K562 (cell line): ENCODE results near the gene MAZ. TPM values are rescaled to one million over a fixed set of nuclear protein-coding genes. Genes with fewer than 3 reads are reported as not detected.

Experiments
- ARNT ChIP-seq, 2 experiments: fragments of 450-650 bp; IDR thresholded peaks; 2 replicates each; pipeline ENCODE4 v1.6.1; 2016; ENCODE audit warnings: mild to moderate bottlenecking in 1 of 2
- BCOR ChIP-seq: fragments of 450-650 bp; IDR thresholded peaks from 2 replicates; pipeline ENCODE4 v1.6.1; 2016
- FOXM1 ChIP-seq, 2 experiments: fragments of 450-650 bp in 1 of 2; sonication (generic) in 1 of 2; formaldehyde crosslinking in 1 of 2; IDR thresholded peaks; 2 replicates each; pipeline versions ENCODE4 v1.6.1 to v1.9.0; 2017 to 2022; ENCODE audit warnings: low read depth in 2 of 2, mild to moderate bottlenecking in 2 of 2, missing genetic modification reagents in 1 of 2, moderate library complexity in 1 of 2
- ILF3 ChIP-seq: fragments of 450-650 bp; IDR thresholded peaks from 2 replicates; pipeline ENCODE4 v1.6.1; 2018; ENCODE audit warnings: antibody characterized with exemption, mild to moderate bottlenecking, moderate library complexity, borderline replicate concordance
- JUND ChIP-seq, 2 experiments: IDR thresholded peaks; 2 replicates in 1 of 2; 3 replicates in 1 of 2; pipeline ENCODE4 v1.6.1; 2011; ENCODE audit warnings: borderline replicate concordance in 2 of 2, low read depth in 2 of 2, low read length in 2 of 2, improper control_type of control experiment in 1 of 2, missing biosample characterization in 1 of 2, missing genetic modification characterization in 1 of 2, missing genetic modification reagents in 1 of 2
- KLF16 ChIP-seq: IDR thresholded peaks from 2 replicates; pipeline ENCODE4 v1.6.1; 2016; ENCODE audit warnings: antibody characterized with exemption
- POLR2AphosphoS5 ChIP-seq: IDR thresholded peaks from 2 replicates; pipeline ENCODE4 v1.6.1; 2011; ENCODE audit warnings: mild to moderate bottlenecking, low read depth, low read length, moderate library complexity; ENCODE audit not compliant: control insufficient read depth, insufficient read depth
- RBBP5 ChIP-seq: fragments of 200-600 bp; sonication (generic); IDR thresholded peaks from 2 replicates; pipeline ENCODE4 v1.6.1; 2012; ENCODE audit warnings: borderline replicate concordance, mild to moderate bottlenecking, low read length, control low read depth, inconsistent platforms; ENCODE audit not compliant: insufficient read depth, poor library complexity, severe bottlenecking
- SAP30 ChIP-seq: fragments of 200-600 bp; sonication (generic); IDR thresholded peaks from 2 replicates; pipeline ENCODE4 v1.6.1; 2012; ENCODE audit warnings: borderline replicate concordance, low read depth, mild to moderate bottlenecking, moderate library complexity, low read length, control low read depth, inconsistent platforms; ENCODE audit not compliant: insufficient read depth, poor library complexity, severe bottlenecking
- SUPT5H ChIP-seq: fragments of 450-650 bp; IDR thresholded peaks from 2 replicates; pipeline ENCODE4 v1.6.1; 2016
- ZNF766 ChIP-seq: fragments of 200-800 bp; sonication (Bioruptor generic); conservative IDR thresholded peaks from 2 replicates; pipeline ENCODE4 v1.6.1; 2016; ENCODE audit warnings: missing genetic modification characterization, missing compliant biosample characterization
- polyA plus RNA-seq, 8 experiments: library from polyadenylated mRNA; depleted of rRNA in 4 of 8; stranded (reverse) in 5 of 8; unstranded in 3 of 8; fragments of >200 nt; fragmentation: Nextera tagmentation in 2 of 8; fragmentation: Illumina TruSeq in 1 of 8; extraction: Ambion mirVana in 2 of 8; extraction: Trizol in 1 of 8; gene quantifications; 2 replicates each; pipeline versions ENCODE4 v1.2.1 to v1.2.3, GENCODE V29; 2011 to 2014; ENCODE audit warnings: inconsistent platforms in 1 of 8, missing spikeins in 1 of 8
- total RNA-seq, 7 experiments: library from RNA; depleted of rRNA in 6 of 7; stranded (reverse); fragments of >200 nt in 6 of 7; fragmentation: Illumina TruSeq in 2 of 7; extraction: Trizol in 2 of 7; gene quantifications; 2 replicates each; pipeline versions ENCODE4 v1.2.1 to v1.2.3, GENCODE V29; 2011 to 2021; ENCODE audit warnings: low replicate concordance in 1 of 7
- TF ChIP-seq, protein P1 (sequence below): sonication (generic); formaldehyde crosslinking; IDR thresholded peaks from 2 replicates; pipeline ENCODE4 v1.8.0; 2022; ENCODE audit warnings: mild to moderate bottlenecking, missing genetic modification reagents
- TF ChIP-seq, protein P2 (sequence below), 2 experiments: fragments of 150-350 bp in 1 of 2; IDR thresholded peaks; 2 replicates each; pipeline ENCODE4 v1.6.1; 2012 to 2016; ENCODE audit warnings: low read depth in 2 of 2, low read length in 2 of 2, mild to moderate bottlenecking in 1 of 2, moderate library complexity in 1 of 2

The MAZ gene
- total and polyA plus RNA-seq, 9 of the 15 experiments (the other 6 are each of a cell fraction or from before 2014, with no cell fraction given) = 45.4 to 532 (median 250) TPM

DNA sequence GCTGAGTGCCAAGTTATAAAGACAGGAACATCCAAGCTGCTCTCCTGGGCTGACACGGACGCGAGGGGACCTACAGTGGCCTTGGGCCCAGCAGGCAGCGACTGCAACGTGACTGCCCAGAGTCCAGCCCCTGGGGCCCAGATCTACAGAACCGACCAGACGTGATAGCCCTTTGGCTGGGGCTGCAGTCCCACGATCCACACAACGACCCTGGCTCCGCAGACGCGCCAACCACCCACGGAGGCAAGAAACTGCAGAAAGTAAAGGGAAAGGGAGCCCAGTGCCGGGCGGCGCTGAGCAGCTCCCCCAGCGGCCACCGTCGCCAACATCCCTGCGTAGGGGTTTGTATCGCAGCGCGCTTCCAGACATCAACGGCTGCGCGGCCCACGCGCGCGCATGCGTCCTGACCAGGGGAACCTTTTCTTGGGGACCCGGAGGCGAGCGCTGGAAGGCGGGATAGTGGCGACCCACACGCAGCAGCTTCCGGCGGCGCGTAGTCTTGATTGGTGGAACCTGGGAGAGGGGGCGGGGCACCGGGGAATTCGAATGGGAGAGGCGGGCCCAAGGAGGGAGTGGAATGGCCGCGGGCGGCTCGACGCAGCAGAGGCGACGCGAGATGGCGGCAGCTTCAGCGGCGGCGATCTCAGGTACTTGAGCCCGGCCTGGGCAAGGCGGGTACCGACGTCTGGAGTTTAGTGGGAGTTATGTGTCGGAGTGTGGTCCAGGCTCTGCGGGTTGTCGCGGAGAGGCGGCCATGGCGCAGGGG is 16.0 kb upstream of the MAZ start, which contains the start of gene KIF22 (continued):
- TF ChIP-seq, protein P1, sequence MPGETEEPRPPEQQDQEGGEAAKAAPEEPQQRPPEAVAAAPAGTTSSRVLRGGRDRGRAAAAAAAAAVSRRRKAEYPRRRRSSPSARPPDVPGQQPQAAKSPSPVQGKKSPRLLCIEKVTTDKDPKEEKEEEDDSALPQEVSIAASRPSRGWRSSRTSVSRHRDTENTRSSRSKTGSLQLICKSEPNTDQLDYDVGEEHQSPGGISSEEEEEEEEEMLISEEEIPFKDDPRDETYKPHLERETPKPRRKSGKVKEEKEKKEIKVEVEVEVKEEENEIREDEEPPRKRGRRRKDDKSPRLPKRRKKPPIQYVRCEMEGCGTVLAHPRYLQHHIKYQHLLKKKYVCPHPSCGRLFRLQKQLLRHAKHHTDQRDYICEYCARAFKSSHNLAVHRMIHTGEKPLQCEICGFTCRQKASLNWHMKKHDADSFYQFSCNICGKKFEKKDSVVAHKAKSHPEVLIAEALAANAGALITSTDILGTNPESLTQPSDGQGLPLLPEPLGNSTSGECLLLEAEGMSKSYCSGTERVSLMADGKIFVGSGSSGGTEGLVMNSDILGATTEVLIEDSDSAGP (CRISPR knock-in tag) = peak; percentile 58; the same call in 1 of the 2 replicates
- TF ChIP-seq FOXM1 (IDR thresholded peaks at IDR 0.05; ENCODE audit: low read depth) = peak; percentile 87
- TF ChIP-seq FOXM1 (CRISPR knock-in tag; IDR thresholded peaks at IDR 0.05; ENCODE audit: low read depth) = peak; percentile 67; the same call in 1 of the 2 replicates
- TF ChIP-seq JUND (IDR thresholded peaks at IDR 0.05; ENCODE audit: borderline replicate concordance, low read depth, low read length) = peak; percentile 64; the same call in 1 of the 2 replicates
- TF ChIP-seq JUND (tag; IDR thresholded peaks at IDR 0.05; ENCODE audit: borderline replicate concordance, low read depth, low read length) = peak; percentile 49; the same call in 1 of the 3 replicates
- peak; percentile 95 for TF ChIP-seq SUPT5H
- no peak for TF ChIP-seq ARNT (IDR thresholded peaks at IDR 0.05)
- no peak for TF ChIP-seq ILF3
- peak; percentile 48; the same call in 1 of the 2 replicates for TF ChIP-seq ZNF766 (CRISPR knock-in tag)
- peak; percentile 86 for TF ChIP-seq SAP30
- TF ChIP-seq, protein P2, sequence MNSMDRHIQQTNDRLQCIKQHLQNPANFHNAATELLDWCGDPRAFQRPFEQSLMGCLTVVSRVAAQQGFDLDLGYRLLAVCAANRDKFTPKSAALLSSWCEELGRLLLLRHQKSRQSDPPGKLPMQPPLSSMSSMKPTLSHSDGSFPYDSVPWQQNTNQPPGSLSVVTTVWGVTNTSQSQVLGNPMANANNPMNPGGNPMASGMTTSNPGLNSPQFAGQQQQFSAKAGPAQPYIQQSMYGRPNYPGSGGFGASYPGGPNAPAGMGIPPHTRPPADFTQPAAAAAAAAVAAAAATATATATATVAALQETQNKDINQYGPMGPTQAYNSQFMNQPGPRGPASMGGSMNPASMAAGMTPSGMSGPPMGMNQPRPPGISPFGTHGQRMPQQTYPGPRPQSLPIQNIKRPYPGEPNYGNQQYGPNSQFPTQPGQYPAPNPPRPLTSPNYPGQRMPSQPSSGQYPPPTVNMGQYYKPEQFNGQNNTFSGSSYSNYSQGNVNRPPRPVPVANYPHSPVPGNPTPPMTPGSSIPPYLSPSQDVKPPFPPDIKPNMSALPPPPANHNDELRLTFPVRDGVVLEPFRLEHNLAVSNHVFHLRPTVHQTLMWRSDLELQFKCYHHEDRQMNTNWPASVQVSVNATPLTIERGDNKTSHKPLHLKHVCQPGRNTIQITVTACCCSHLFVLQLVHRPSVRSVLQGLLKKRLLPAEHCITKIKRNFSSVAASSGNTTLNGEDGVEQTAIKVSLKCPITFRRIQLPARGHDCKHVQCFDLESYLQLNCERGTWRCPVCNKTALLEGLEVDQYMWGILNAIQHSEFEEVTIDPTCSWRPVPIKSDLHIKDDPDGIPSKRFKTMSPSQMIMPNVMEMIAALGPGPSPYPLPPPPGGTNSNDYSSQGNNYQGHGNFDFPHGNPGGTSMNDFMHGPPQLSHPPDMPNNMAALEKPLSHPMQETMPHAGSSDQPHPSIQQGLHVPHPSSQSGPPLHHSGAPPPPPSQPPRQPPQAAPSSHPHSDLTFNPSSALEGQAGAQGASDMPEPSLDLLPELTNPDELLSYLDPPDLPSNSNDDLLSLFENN (IDR thresholded peaks at IDR 0.05; ENCODE audit: low read depth in 2 of 2, low read length in 2 of 2) = peak in 1 of 2 experiments; percentile 46; a peak in 1 of 4 replicates
- TF ChIP-seq RBBP5 = peak; percentile 87
- peak; percentile 74; the same call in 1 of the 2 replicates for TF ChIP-seq KLF16
- peak; percentile 37 for TF ChIP-seq BCOR
- TF ChIP-seq POLR2AphosphoS5 = peak; percentile 70
